ENCODE data around the gene FFAR2. TPM values are rescaled to one million over a fixed set of nuclear protein-coding genes. Genes with fewer than 3 reads are reported as not detected.

FFAR2 gene
- total RNA-seq, 4 donors from 2014 or later, result 0.21 TPM; not detected in 2

DNA sequence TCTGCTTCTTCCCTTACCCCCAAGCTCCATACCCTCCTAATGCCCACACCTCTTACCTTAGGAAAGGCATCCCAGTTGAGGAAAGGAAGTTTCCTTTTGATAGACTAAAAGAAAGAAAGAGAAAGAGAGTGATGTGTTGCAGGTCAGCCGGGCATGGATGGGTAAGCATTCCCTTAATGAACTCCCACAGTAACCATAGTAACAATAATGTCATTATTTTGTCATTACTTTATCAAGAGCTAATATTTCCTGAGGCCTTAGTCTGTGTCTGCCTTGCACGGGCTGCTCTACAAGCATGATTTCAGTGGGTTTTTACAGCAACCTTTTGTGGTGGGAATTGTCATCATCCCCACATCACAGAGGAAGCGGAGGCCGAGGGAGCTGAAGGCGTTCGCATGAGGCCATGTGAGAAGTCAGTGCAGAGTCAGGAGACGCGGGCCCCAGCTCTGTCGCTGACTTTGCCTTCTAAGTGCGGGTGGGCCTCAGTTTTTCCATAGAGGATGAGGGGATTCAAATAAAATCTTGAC is 39.7 kb downstream of the FFAR2 start:
- intact Hi-C loops (cut with DNase I; ENCODE audit: low total_unique reads), result no loop called here
- H3K9me3 ChIP-seq, result no peaks in the 10 kb centered on the region
- no peaks in the 10 kb centered on the region for H3K4me1 ChIP-seq
- no peaks in the 10 kb centered on the region for H3K36me3 ChIP-seq
- DNase-seq, result no peak
- TF ChIP-seq POLR2A (IDR thresholded peaks at IDR 0.05), result no peak
- TF ChIP-seq, protein P1, sequence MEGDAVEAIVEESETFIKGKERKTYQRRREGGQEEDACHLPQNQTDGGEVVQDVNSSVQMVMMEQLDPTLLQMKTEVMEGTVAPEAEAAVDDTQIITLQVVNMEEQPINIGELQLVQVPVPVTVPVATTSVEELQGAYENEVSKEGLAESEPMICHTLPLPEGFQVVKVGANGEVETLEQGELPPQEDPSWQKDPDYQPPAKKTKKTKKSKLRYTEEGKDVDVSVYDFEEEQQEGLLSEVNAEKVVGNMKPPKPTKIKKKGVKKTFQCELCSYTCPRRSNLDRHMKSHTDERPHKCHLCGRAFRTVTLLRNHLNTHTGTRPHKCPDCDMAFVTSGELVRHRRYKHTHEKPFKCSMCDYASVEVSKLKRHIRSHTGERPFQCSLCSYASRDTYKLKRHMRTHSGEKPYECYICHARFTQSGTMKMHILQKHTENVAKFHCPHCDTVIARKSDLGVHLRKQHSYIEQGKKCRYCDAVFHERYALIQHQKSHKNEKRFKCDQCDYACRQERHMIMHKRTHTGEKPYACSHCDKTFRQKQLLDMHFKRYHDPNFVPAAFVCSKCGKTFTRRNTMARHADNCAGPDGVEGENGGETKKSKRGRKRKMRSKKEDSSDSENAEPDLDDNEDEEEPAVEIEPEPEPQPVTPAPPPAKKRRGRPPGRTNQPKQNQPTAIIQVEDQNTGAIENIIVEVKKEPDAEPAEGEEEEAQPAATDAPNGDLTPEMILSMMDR (IDR thresholded peaks at IDR 0.05), result no peak
- no peaks in the 10 kb centered on the region for H3K27me3 ChIP-seq
- H3K27ac ChIP-seq, result no peak overlapping the region
- H3K4me3 ChIP-seq, result no peak overlapping the region

GRCh38 chr19:35488677-35489076 is 40.6 kb downstream of the FFAR2 start:
- intact Hi-C loops (cut with DNase I; ENCODE audit: low total_unique reads), result no loop called here
- H3K4me3 ChIP-seq, result no peak overlapping the region
- H3K27me3 ChIP-seq, result no peaks in the 10 kb centered on the region
- no peak overlapping the region for H3K27ac ChIP-seq
- no peak for DNase-seq
- no peaks in the 10 kb centered on the region for H3K4me1 ChIP-seq
- TF ChIP-seq POLR2A (IDR thresholded peaks at IDR 0.05), result no peak
- TF ChIP-seq, protein P1 (IDR thresholded peaks at IDR 0.05), result no peak
- H3K36me3 ChIP-seq, result no peaks in the 10 kb centered on the region
- no peaks in the 10 kb centered on the region for H3K9me3 ChIP-seq

- H3K27ac ChIP-seq, result no peak within 1 kb of the TSS
- H3K4me3 ChIP-seq, result no peak within 1 kb of the TSS
- no peaks in the 10 kb centered on the region for H3K27me3 ChIP-seq
- no peaks in the 10 kb centered on the region for H3K9me3 ChIP-seq
- TF ChIP-seq POLR2A (IDR thresholded peaks at IDR 0.05), result no peak
- TF ChIP-seq, protein P1 (IDR thresholded peaks at IDR 0.05), result no peak
- no peak for DNase-seq
- no peaks in the 10 kb centered on the region for H3K4me1 ChIP-seq
- no peaks in the 10 kb centered on the region for H3K36me3 ChIP-seq
- intact Hi-C loops (cut with DNase I; ENCODE audit: low total_unique reads), result no loop called here
Observed at GRCh38 chr19:35490364-35490763, 42.3 kb downstream of the FFAR2 start, which contains the start of gene KRTDAP. KRTDAP (minus strand) TSS chr19:35490464; CDS start chr19:35490442, 22 bp downstream.

DNA sequence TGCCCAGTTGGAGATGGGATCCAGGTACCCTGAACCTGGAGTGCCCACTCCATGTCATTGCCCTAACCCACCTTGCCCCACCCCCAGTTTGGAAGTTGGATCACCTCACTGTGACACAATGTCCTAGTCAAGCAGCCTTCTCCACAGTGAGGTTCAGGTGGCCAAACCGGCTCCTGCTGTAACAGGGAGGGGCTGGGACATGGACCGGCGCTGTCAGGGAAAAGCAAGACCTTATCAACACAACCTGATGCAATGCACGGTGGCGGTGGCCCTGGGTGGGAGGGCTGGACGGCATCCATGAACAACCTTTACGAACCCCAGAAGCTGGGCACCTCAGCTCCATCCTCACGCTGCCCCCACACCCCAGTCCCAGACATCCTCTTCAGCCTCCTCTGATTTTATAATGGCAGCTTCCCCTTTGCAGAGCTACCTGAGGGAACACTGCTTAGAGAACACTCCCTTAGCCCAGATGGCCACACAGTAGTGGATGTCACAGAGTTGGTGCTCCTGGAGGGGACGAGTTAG is 43.8 kb downstream of the FFAR2 start:
- TF ChIP-seq, protein P1 (IDR thresholded peaks at IDR 0.05), result no peak
- TF ChIP-seq POLR2A (IDR thresholded peaks at IDR 0.05), result no peak
- no peak overlapping the region for H3K4me3 ChIP-seq

GRCh38 chr19:35493971-35494370 is 45.9 kb downstream of the FFAR2 start:
- DNase-seq, result no peak
- H3K9me3 ChIP-seq, result no peaks in the 10 kb centered on the region
- no peaks in the 10 kb centered on the region for H3K4me1 ChIP-seq
- TF ChIP-seq, protein P1 (IDR thresholded peaks at IDR 0.05), result no peak
- TF ChIP-seq POLR2A (IDR thresholded peaks at IDR 0.05), result no peak
- intact Hi-C loops (cut with DNase I; ENCODE audit: low total_unique reads), result no loop called here
- no peaks in the 10 kb centered on the region for H3K27me3 ChIP-seq
- no peak overlapping the region for H3K27ac ChIP-seq
- H3K4me3 ChIP-seq, result no peak overlapping the region
- no peaks in the 10 kb centered on the region for H3K36me3 ChIP-seq

More for the DNA sequence above, 43.8 kb downstream of the FFAR2 start:
- Histone ChIP-seq H3K27me3 (no peaks in the 10 kb centered on the region), H3K27ac (no peak overlapping the region), H3K4me1 (no peaks in the 10 kb centered on the region), H3K36me3 (no peaks in the 10 kb centered on the region), H3K9me3 (no peaks in the 10 kb centered on the region)
- no peak for DNase-seq
- intact Hi-C loops (cut with DNase I; ENCODE audit: low total_unique reads), result no loop called here
